A549 treated with CORT108297 at 1 μM for 4 hours (cell line): ENCODE results near the gene P2RX5. TPM values are rescaled to one million over a fixed set of nuclear protein-coding genes. Genes with fewer than 3 reads are reported as not detected.

Experiments used
- total RNA-seq: library from RNA; stranded (reverse); fragments of 200-300 nt; extraction: Qiagen RNA extraction; gene quantifications from 5 replicates; pipeline ENCODE4 v1.2.3, GENCODE V29; 2022

The P2RX5 gene
- total RNA-seq = 18.7 to 25.5 TPM (median 24.7 TPM) in 5 replicates

GRCh38 chr17:3695723-3696411 lies at the start of gene P2RX5:
Gene P2RX5, minus strand, starts transcription at chr17:3696155. Its CDS starts 150 bp downstream, at chr17:3696005.

GRCh38 chr17:3723556-3724377 lies 27.8 kb upstream of the P2RX5 start, which contains the start of gene HASPIN:
Gene HASPIN, plus strand, starts transcription at chr17:3723903. Its CDS starts 33 bp downstream, at chr17:3723936.

GRCh38 chr17:3668279-3669084 lies 27.5 kb downstream of the P2RX5 start, which contains the start of the genes EMC6 and TAX1BP3:
Gene EMC6, plus strand, starts transcription at chr17:3668812. Its CDS starts 335 bp downstream, at chr17:3669147.
Gene TAX1BP3, minus strand, starts transcription at chr17:3668578. Its CDS starts 52 bp downstream, at chr17:3668526.

GRCh38 chr17:3636154-3636907 lies 59.6 kb downstream of the P2RX5 start, which contains the start of the genes CTNS and SHPK:
Gene CTNS, plus strand, starts transcription at chr17:3636760. Its CDS starts 3,447 bp downstream, at chr17:3640207.
Gene SHPK, minus strand, starts transcription at chr17:3636250. Its CDS starts 31 bp downstream, at chr17:3636219.

Other genes starting within 250 kb of the P2RX5 start
- gene SPATA22, start 224.3 kb downstream of the P2RX5 start, total RNA-seq = not detected in 5 replicates
- gene ASPA, start 220.2 kb downstream of the P2RX5 start, total RNA-seq = not detected in 5 replicates
- gene TRPV3, start 138.3 kb downstream of the P2RX5 start, total RNA-seq = 0.24 to 0.46 TPM (median 0.37 TPM) in 5 replicates
- gene TRPV1, start 86.7 kb downstream of the P2RX5 start, total RNA-seq = 3.3 to 4.8 TPM (median 4.6 TPM) in 5 replicates
- 12.3 to 17.5 TPM (median 16.2 TPM) in 5 replicates for gene SHPK, start 59.9 kb downstream of the P2RX5 start, total RNA-seq
- 13.6 to 18.1 TPM (median 15.1 TPM) in 5 replicates for gene CTNS, start 59.4 kb downstream of the P2RX5 start, total RNA-seq
- 267 to 347 TPM (median 336 TPM) in 5 replicates for gene TAX1BP3, start 27.6 kb downstream of the P2RX5 start, total RNA-seq
- gene EMC6, start 27.3 kb downstream of the P2RX5 start, total RNA-seq = 122 to 168 TPM (median 162 TPM) in 5 replicates
- 11.9 to 15.3 TPM (median 12.7 TPM) in 5 replicates for gene HASPIN, start 27.7 kb upstream of the P2RX5 start, total RNA-seq
- 93.6 to 105 TPM (median 97.6 TPM) in 5 replicates for gene ITGAE, start 105.0 kb upstream of the P2RX5 start, total RNA-seq
- gene NCBP3, start 150.1 kb upstream of the P2RX5 start, total RNA-seq = 27.8 to 30.8 TPM (median 30.5 TPM) in 5 replicates
- 14.0 to 18.0 TPM (median 17.6 TPM) in 5 replicates for gene CAMKK1, start 196.9 kb upstream of the P2RX5 start, total RNA-seq
- 0.05 to 0.07 TPM in 2 of 5 replicates, not detected in the others for gene P2RX1, start 220.3 kb upstream of the P2RX5 start, total RNA-seq